NCI-H2107 (cell line): ENCODE measurements around the gene NOTCH1.

ENCODE experiments used
- DNase-seq: peaks from one replicate; lab custom pipeline; 2025; lab: John Stamatoyannopoulos, UW

Gene NOTCH1

GRCh38 chr9:136517012-136517743 is 28.7 kb downstream of the NOTCH1 start:
- no peak for DNase-seq

GRCh38 chr9:136516191-136516654 is 29.6 kb downstream of the NOTCH1 start:
- DNase-seq = no peak

GRCh38 chr9:136515276-136515675 is 30.6 kb downstream of the NOTCH1 start:
- no peak for DNase-seq

- no peak for DNase-seq
Measured at GRCh38 chr9:136514022-136514714, 31.7 kb downstream of the NOTCH1 start.

GRCh38 chr9:136513191-136513590 is 32.7 kb downstream of the NOTCH1 start:
- no peak for DNase-seq

- DNase-seq = no peak
Measured at GRCh38 chr9:136512651-136513071, 33.2 kb downstream of the NOTCH1 start.

- DNase-seq = no peak
Measured at GRCh38 chr9:136511670-136512592, 33.9 kb downstream of the NOTCH1 start.

GRCh38 chr9:136511144-136511669 is 34.6 kb downstream of the NOTCH1 start:
- DNase-seq = no peak

- no peak for DNase-seq
Measured at GRCh38 chr9:136510561-136510960, 35.3 kb downstream of the NOTCH1 start.

GRCh38 chr9:136509549-136509948 is 36.3 kb downstream of the NOTCH1 start:
- no peak for DNase-seq

- no peak for DNase-seq
Measured at GRCh38 chr9:136508729-136509500, 36.9 kb downstream of the NOTCH1 start.

GRCh38 chr9:136507992-136508375 is 37.9 kb downstream of the NOTCH1 start:
- DNase-seq = no peak

- no peak for DNase-seq
Measured at GRCh38 chr9:136507221-136507991, 38.4 kb downstream of the NOTCH1 start.

GRCh38 chr9:136506425-136506824 is 39.4 kb downstream of the NOTCH1 start:
- DNase-seq = no peak

GRCh38 chr9:136505406-136506403 is 40.1 kb downstream of the NOTCH1 start:
- no peak for DNase-seq

GRCh38 chr9:136504512-136505348 is 41.1 kb downstream of the NOTCH1 start:
- DNase-seq = no peak

- DNase-seq = no peak
Measured at GRCh38 chr9:136502940-136503550, 42.8 kb downstream of the NOTCH1 start.

GRCh38 chr9:136502196-136502595 is 43.7 kb downstream of the NOTCH1 start:
- DNase-seq = no peak
